Head of caudate nucleus (tissue), 42 donors: ENCODE measurements around the gene PLEKHS1.
"Not testable (repeated sequence)": the region's sequence is repeated elsewhere in the genome, so short reads cannot be mapped to it uniquely, and the experiment has no call there.

Experiments
- DNase-seq, 42 donors: peaks; one replicate each; pipeline versions ENCODE4 v3.0.0 to v3.0.0-alpha.2; 2020 to 2021; ENCODE audit warnings: mixed read lengths in 7 of 42
- intact Hi-C: fragments of 100-400 bp; cut with DNase I; formaldehyde crosslinking; loops from one replicate; pipeline ENCODE4 v1.15.0; 2022

Gene PLEKHS1

DNA sequence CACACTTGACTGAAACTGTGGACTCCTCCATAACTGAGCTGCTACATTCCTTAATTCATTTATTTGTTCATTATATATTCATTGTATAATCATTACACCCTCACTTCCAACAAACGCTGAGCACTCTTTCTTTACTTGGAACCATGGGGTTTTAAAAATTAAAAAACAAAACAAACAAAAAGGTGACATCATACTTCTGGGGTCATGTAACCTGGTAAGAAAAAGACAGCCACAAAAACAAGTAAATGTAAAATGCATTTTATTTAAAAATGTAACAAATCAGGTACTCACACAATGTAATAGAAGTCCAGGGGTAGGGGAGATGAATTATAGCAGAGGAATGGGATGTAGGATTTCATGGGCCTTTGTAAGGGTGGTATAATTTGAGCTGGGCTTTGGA is 25.1 kb downstream of the PLEKHS1 start:
- intact Hi-C loops, result no loop called here
- DNase-seq, result no peak

DNA sequence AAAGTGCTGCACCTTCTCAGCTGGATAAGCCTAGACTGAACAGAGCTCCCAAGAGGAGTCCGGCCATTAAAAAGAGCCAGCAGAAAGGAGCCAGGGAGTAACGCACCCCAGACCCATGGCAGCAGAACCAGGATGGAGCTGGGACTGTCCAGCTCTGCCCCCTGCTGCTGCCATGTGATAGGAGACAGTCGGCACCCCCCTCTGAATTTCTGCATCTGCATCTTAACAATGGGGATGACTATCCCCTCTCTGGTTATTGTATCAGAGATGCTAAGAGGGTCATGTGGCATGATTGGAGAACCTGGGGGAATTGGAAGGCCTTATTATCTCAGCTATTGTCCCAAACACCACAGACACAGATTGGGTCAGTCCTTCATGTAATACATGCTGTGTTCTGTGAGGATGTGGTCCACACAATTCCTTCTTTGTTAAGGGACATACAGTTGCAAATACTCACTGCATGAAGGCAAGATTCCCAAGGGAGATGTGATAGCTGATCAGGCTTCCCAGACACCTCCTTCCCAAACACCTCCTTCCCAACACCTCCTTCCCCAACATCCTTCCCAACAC is 29.3 kb downstream of the PLEKHS1 start:
- intact Hi-C loops, result loop anchor here (10.0 kb wide), 1 partner anchor 76 kb away; no protein-coding TSS in a partner anchor
- DNase-seq, result peak in 32 of 42 donors; percentile 6 to 84 (median 46)

DNA sequence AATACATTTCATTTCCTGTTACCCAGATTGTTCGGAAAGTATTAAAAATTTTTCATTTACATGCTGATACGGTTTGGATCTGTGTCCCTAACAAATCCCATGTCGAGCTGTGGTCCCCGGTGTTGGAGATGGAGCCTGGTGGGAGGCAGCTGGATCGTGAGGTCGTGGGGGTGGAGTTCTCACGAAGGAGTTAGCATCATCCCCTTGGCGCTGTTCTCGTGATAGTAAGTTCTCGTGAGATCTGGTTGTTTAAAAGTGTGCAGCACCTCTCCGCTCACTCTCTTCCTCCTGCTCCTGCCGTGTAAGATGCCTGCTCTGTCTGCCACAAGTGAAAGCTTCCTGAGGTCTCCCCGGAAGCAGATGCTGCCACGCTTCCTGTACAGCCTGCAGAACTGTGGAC is 30.9 kb downstream of the PLEKHS1 start:
- intact Hi-C loops, result loop anchor here (10.0 kb wide), 1 partner anchor 78 kb away; no protein-coding TSS in a partner anchor
- DNase-seq, result no peak

DNA sequence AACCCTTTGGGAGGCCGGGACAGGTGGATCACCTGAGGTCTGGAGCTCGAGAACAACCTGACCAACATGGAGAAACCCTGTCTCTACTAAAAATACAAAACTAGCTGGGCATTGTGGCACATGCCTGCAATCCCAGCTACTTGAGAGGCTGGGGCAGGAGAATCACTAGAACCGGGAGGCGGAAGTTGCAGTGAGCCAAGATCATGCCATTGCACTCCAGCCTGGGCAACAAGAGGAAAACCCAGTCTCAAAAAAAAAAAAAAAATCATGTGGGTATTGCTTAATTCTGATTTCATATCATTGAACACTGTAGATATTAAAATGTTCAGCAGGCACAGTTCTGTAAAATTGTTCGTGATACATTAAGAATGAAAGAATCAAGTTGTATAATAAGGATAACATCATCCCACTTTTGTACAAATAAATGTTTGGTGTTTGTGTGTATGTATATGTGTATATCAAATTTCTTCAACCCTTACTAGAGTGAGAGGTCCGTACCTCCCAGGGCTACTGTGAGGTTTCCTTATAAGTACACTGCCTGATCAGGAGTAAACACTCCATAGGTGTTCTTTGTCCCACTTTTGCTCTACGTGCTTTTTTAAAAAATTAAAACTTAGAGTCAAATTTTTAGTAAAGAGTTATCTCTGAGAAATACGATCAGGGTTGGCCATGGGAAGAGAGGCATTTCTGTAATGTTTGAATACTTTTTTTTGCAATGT is 31.7 kb downstream of the PLEKHS1 start:
- no peak for DNase-seq
- intact Hi-C loops, result loop anchor here (10.0 kb wide), 1 partner anchor 78 kb away; no protein-coding TSS in a partner anchor

DNA sequence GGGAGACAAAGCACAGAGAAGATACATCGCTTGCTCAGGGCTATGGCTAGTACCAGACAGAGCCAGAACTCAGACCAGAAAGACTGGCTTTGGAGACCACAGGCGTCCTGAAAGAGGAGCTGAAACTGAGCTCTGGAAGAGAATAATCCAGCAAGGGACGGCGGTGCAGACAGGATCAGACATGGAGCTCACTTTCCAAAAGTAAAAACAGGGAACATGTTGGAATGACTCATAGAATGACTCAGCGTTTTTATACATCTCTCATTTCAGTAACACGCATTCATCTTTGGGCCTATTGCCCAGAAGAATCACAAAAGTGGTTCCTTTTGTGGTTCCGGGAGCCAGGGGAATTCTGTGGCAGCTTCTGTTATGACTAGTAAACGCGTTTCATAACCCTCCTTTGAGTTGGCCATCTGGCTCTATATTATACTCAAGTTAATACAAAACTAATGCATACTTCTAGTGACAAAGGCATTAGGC is 37.2 kb downstream of the PLEKHS1 start:
- intact Hi-C loops, result loop anchor here (10.0 kb wide), 1 partner anchor 84 kb away; no protein-coding TSS in a partner anchor
- peak in 13 of 42 donors; percentile 1 to 58 (median 15) for DNase-seq

DNA sequence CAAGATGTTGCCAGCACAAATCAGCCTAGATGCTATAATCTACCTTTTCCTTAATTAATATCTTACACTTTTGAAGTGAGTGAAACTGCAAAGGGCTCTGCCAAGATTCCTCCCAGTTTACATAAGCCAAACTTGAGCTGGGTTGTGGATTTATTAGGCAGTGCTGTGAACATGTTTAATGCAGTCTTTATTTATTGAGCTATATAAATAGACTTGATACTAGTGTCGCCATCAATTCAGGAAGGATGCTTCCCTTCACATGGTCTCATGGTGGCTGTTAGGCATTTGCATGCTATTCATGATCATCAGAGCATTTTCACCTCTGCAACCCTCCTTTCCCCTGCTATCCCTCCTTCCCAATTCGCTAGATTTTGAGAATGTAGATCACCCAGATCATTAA is 40.2 kb downstream of the PLEKHS1 start:
- DNase-seq, result no peak
- intact Hi-C loops, result no loop called here

DNA sequence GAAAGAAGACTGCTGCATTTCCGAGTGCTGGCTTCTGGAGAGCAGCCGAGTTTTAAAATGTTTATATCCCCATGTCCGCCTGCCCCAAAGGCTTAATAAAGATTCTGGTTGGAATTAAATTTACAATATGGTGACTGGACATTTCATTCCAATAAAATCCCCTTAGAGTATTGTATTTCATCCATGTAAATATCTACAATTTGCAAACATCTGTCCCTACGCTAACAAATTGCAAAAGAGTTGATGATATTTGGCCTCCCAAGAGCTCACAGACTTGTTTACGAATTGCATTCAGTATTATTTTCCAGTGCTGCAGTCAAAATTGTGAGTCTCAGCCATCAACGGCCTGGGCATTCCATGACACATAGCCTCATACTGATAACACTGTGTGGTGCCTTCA is 50.1 kb downstream of the PLEKHS1 start:
- intact Hi-C loops, result loop anchor here (5.0 kb wide), 1 partner anchor 301 kb away; no protein-coding TSS in a partner anchor
- no peak for DNase-seq

DNA sequence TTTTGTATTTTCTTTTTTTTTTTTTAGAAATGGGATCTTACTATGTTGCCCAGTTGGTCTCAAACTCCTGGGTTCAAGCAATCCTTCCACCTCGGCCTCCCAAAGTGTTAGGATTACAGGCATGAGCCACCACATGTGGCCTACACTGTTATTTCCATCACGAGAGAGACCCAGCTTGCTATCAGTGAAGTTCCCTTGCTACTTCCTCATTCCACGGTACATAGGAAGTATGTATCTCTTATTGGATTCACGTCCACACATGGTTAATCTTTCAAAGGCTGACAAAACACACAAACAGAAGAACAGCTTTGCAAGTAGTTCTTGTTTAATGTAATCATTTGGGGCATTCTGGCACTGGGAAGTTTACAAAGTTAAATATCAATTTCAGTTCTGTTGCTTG is 51.5 kb downstream of the PLEKHS1 start:
- no peak for DNase-seq
- intact Hi-C loops, result loop anchor here (5.0 kb wide), 1 partner anchor 299 kb away; no protein-coding TSS in a partner anchor

DNA sequence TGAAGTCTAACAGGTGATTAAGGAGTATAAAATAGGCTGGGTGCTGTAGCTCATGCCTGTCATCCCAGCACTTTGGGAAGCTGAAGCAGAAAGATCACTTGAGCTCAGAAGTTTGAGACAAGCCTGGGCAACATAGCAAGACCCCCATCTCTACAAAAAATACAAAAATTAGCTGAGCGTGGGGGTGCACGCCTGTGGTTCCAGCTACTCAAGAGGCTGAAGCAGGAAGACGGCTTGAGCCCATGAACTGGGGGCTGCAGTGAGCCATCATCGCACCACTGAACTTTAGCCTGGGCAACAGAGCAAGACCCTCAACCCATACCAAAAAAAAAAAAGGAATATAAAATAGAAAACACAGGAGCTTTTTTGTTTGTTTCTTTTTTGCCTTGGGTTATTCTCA is 55.0 kb downstream of the PLEKHS1 start:
- intact Hi-C loops, result no loop called here

DNA sequence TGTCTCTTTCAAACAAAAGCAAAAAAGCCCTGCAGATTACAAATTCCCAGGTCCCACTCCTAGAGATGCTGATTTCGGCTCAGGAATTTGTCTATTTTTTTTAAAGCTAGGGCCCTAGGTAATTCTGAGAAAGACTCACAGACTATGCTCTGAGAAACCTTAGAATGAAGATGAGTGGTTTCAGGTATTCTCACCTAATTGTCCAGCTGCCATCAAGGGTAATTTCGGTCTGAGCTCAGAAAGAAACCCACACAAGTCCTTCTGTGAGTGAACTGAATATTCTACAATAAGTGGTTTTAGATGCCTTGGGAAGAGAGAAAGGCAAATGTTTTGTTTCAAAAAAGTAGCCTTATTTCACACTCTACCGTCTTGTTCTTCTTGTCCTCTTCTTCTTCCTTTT is 56.7 kb downstream of the PLEKHS1 start:
- intact Hi-C loops, result no loop called here
- DNase-seq, result no peak

More for the DNA sequence above, 55.0 kb downstream of the PLEKHS1 start:
- no peak for DNase-seq

DNA sequence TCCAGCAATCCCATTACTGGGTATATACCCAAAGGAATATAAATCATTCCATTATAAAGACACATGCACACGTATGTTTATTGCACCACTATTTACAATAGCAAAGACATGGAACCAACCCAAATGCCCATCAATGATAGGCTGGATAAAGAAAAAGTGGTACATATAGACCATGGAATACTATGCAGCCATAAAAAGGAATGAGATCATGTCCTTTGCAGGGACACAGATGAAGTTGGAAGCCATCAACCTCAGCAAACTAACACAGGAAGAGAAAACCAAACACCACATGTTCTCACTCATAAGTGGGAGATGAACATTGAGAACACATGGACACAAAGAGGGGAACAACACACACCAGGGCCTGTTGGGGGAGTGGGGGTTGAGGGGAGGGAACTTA is 63.2 kb downstream of the PLEKHS1 start:
- DNase-seq, intact Hi-C loops: not testable (repeated sequence)

DNA sequence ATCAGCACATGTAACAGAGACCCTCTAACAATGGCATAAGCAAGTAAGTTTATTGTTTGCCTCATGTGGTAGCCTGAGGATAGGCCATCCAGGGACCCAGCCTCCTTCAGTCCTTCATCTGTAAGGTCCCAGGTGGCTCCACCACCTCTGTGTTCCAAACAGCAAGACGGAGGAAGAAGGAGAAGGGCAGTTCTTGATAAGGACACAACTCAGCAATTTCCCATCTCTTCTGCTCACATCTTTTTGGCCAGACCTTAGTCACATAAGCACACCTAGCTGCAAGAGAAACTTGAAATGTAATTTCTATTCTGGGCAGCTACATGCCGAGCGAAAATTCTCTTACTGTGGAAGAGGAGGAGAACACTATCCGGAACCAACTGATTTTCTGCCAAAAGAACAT is 68.5 kb downstream of the PLEKHS1 start:
- intact Hi-C loops, result no loop called here
- no peak for DNase-seq

DNA sequence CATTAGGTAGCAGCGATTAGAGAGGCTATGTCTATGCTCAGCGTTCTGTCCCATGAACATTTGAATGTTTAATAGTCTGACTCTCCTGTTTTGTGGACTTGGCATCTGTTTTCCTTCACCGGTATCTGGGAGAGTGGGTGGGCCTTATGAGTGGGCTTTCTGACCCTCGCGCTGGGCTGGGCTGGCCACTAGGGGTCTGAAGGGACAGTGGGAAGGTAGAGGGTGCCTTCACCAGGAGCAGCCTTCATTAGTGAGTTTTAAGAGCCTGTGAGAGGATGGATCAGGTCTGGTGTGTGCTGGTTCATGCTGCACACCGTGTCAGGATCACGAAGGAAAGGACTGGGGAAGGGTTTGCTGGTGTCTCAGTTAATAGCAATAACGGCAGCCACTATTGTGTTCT is 69.0 kb downstream of the PLEKHS1 start:
- DNase-seq, result no peak
- intact Hi-C loops, result no loop called here

DNA sequence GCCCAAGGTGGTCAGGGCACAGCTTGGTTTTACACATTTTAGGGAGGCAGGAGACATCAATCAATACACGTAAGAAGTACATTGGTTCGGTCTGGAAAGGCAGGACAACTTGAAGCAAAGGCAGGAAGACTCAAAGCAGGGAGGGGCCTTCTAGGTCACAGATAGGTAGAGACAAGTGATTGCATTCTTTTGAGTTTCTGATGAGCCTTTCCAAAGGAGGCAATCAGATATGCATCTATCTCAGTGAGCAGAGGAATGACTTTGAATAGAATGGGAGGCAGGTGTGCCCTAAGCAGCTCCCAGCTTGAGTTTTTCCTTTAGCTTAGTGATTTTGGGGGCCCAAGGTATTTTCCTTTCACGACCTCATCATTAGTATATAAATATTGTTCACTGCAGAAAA is 69.8 kb downstream of the PLEKHS1 start:
- intact Hi-C loops, DNase-seq: not testable (repeated sequence)

DNA sequence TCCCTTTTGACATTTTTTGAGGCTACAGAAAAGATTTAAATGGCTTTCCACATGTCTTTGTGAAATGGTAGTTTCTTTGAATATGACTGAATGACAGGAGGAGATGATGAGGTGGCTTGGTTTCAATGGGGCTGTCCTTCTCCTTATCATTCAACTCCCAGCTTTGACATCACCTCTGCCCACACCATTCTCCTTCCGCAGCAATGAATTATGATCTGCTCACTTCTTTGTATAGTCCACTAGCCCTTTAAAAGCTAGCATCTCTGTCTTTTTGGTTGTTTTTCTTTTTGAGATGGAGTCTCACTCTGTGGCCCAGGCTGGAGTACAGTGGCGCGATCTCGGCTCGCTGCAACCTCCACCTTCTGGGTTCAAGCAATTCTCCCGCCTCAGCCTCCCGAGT is 70.7 kb downstream of the PLEKHS1 start:
- intact Hi-C loops, result no loop called here

DNA sequence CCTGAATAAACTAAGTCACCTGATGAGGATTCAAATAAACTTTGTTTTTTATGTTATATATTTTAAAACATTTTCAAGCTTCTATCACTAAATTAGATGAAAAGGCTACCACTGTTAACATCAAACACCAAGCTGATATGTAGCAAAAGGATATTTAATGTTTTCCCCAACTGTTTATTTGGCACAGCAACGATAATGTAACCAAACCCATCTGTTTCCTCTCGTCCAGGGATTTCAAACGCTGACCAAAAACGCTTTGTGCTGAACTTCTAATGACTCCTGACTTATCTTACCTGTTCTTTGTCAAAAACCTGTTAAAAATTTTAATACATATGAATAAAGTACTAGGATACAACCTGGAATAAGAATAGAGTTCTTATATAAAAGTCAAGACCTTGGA is 71.9 kb downstream of the PLEKHS1 start:
- intact Hi-C loops, result no loop called here
- DNase-seq, result no peak

More for the DNA sequence above, 70.7 kb downstream of the PLEKHS1 start:
- DNase-seq, result no peak

DNA sequence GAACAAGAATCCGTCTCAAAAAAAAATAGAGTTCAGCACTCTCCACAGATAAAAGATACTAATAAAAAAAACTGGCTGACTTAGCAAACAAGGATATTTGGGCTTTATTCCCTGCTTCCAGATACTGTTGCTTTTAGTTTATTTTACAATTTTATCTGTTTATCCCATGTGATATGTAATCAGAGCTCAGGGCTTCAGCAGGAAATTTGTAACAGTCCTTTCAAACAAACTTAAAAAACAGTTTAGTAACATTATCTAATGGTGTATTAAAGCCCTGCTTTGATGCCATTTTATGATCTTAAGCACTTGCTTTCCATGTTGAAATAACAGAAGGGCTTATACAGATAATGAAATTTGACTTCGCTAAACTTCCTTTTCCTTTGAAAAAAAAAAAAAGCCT is 74.3 kb downstream of the PLEKHS1 start:
- DNase-seq, result no peak
- intact Hi-C loops, result no loop called here

DNA sequence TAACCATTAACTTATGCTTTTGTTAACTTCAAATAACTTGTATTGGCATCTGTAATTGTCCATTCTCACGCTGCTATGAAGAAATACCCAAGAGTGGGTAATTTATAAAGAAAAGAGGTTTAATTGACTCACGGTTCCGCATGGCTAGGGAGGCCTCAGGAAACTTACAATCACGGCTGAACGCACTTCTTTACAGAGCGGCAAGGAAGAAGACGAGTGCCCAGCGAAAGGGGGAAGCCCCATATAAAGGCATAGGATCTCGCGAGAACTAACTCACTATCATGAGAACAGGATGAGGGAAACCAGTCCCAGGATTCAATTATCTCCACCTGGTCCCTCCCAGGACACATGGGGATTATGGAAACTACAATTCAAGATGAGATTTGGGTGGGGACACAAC is 77.1 kb downstream of the PLEKHS1 start:
- intact Hi-C loops, DNase-seq: not testable (repeated sequence)
